ENCODE results near the gene ANXA5. TPM values are rescaled to one million over a fixed set of nuclear protein-coding genes. Genes with fewer than 3 reads are reported as not detected.
A peak's percentile ranks its signal among the peaks of the same experiment; 100 is the strongest.

ANXA5 gene
- total RNA-seq, 6 experiments from 2014 or later = 52.2 to 216 (median 97.8) TPM

- DNase-seq (no peak), ATAC-seq (no peak)
- no peak overlapping the region for H3K4me3 ChIP-seq
- intact Hi-C loops (cut with DNase I) = loop anchor here in 1 of 2 donors (10.0 kb wide), 2 partner anchors 235 to 345 kb away; no protein-coding TSS in a partner anchor
- no peaks in the 10 kb centered on the region for H3K9me3 ChIP-seq
- no peak overlapping the region for H3K27ac ChIP-seq
- H3K4me1 ChIP-seq = no peaks in the 10 kb centered on the region
- TF ChIP-seq CTCF (IDR thresholded peaks at IDR 0.05) (no peak), POLR2A (IDR thresholded peaks at IDR 0.05) (no peak)
- no peaks in the 10 kb centered on the region for H3K27me3 ChIP-seq
- no peaks in the 10 kb centered on the region for H3K36me3 ChIP-seq
- WGBS (ENCODE audit: insufficient coverage, low coverage, low lambda C conversion rate, missing lambda C conversion rate) = 65% methylated on average over 1 of the region's 1 CpG
These were observed 23.3 kb upstream of the ANXA5 start for GRCh38 chr4:121720109-121720508.

GRCh38 chr4:121717680-121718237 lies 21.0 kb upstream of the ANXA5 start:
- H3K27ac ChIP-seq = peak overlapping the region in 1 of 3 donors; percentile 21

GRCh38 chr4:121714548-121714947 lies 17.8 kb upstream of the ANXA5 start:
- DNase-seq (no peak), ATAC-seq (peak in 3 of 4 donors; percentile 44 to 62 (median 47))
- Histone ChIP-seq H3K27me3 (no peaks in the 10 kb centered on the region), H3K9me3 (no peaks in the 10 kb centered on the region), H3K27ac (no peak overlapping the region), H3K36me3 (no peaks in the 10 kb centered on the region), H3K4me3 (no peak overlapping the region), H3K4me1 (no peaks in the 10 kb centered on the region)
- WGBS (ENCODE audit: insufficient coverage, low coverage, low lambda C conversion rate, missing lambda C conversion rate) = 61% methylated on average over 4 of the region's 4 CpGs
- TF ChIP-seq CTCF (IDR thresholded peaks at IDR 0.05) = no peak
- TF ChIP-seq POLR2A (IDR thresholded peaks at IDR 0.05) = no peak
- intact Hi-C loops (cut with DNase I) = no loop called here

More at GRCh38 chr4:121717680-121718237, 21.0 kb upstream of the ANXA5 start:
- ATAC-seq = peak in 3 of 4 donors; percentile 85 to 95 (median 90)
- H3K27me3 ChIP-seq = no peaks in the 10 kb centered on the region
- TF ChIP-seq CTCF (IDR thresholded peaks at IDR 0.05) (no peak), POLR2A (IDR thresholded peaks at IDR 0.05) (no peak)
- no peaks in the 10 kb centered on the region for H3K9me3 ChIP-seq
- H3K36me3 ChIP-seq = no peaks in the 10 kb centered on the region
- no peak overlapping the region for H3K4me3 ChIP-seq
- intact Hi-C loops (cut with DNase I) = no loop called here
- H3K4me1 ChIP-seq = no peaks in the 10 kb centered on the region
- DNase-seq = no peak
- WGBS (ENCODE audit: insufficient coverage, low coverage, low lambda C conversion rate, missing lambda C conversion rate) = 12% methylated on average over 3 of the region's 4 CpGs

GRCh38 chr4:121712783-121713182 lies 16.0 kb upstream of the ANXA5 start:
- Histone ChIP-seq H3K4me3 (no peak overlapping the region), H3K36me3 (no peaks in the 10 kb centered on the region), H3K27me3 (no peaks in the 10 kb centered on the region), H3K4me1 (no peaks in the 10 kb centered on the region), H3K27ac (no peak overlapping the region), H3K9me3 (no peaks in the 10 kb centered on the region)
- TF ChIP-seq POLR2A (IDR thresholded peaks at IDR 0.05) (no peak), CTCF (IDR thresholded peaks at IDR 0.05) (no peak)
- WGBS (ENCODE audit: insufficient coverage, low coverage, low lambda C conversion rate, missing lambda C conversion rate) = 83% methylated on average over 4 of the region's 4 CpGs
- no peak for DNase-seq
- no peak for ATAC-seq
- intact Hi-C loops (cut with DNase I) = no loop called here

Measured in right lobe of liver (tissue), 6 donors.